WI38 (cell line): ENCODE results near the gene LINS1.

Experiments
- H3K4me3 ChIP-seq: 2 replicates; pipeline ENCODE4 v1.5.1; 2011; ENCODE audit warnings: low read depth, mild to moderate bottlenecking, control low read depth, low read length
- CTCF ChIP-seq: IDR thresholded peaks from 2 replicates; pipeline ENCODE4 v1.5.1; 2012; ENCODE audit warnings: low read depth, mild to moderate bottlenecking, control low read depth, low read length

Gene LINS1

DNA sequence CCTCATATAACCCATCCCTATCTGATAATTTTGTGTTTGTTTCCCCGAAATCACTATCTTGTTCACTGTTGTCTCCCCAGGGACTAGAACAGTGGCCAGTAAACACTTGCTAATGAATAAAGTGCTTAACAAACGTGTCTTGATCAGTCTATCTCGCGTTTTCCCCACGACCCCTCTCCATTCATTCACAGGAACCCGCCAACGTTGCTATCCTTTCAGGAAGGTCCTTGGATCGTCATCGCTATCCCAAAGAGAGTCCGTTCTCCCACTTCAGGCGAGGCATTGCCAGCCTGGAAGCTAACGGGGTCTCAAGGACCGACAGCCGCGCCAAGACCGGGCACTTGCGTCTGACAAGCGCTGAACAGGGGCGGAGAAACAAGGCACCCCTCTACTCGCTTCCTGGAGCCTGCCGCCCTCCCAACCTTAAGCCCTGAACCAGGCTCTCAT is 344 bp downstream of the LINS1 start:
- TF ChIP-seq CTCF: no peak
- H3K4me3 ChIP-seq: peak overlapping the region; percentile 99

GRCh38 chr15:100601163-100601562 is 821 bp downstream of the LINS1 start:
- no peak for TF ChIP-seq CTCF
- peak overlapping the region; percentile 99 for H3K4me3 ChIP-seq

GRCh38 chr15:100598655-100599054 is 3.3 kb downstream of the LINS1 start:
- no peak overlapping the region for H3K4me3 ChIP-seq
- no peak for TF ChIP-seq CTCF

DNA sequence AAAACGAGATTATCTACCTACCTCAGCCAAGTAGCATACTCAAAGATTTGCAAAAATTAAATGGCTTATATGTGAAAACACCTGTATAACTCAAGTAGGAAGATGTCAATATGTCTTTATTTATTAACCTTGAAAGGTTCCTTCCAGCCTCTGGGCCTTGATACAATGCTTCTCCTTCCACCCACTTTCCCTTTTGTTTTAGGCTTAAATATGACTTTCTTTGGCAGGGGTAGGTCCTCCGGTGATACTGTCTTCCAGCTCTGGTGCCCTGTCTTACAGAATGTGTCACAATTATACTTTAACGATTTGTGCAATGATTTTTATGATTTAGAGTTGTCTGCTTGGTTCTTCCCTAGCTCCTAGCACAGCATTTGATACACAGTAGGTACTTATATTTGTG is 4.1 kb downstream of the LINS1 start:
- TF ChIP-seq CTCF: no peak
- no peak overlapping the region for H3K4me3 ChIP-seq

GRCh38 chr15:100596792-100597191 is 5.2 kb downstream of the LINS1 start:
- no peak for TF ChIP-seq CTCF
- no peak overlapping the region for H3K4me3 ChIP-seq

GRCh38 chr15:100595964-100596363 is 6.0 kb downstream of the LINS1 start:
- no peak overlapping the region for H3K4me3 ChIP-seq
- no peak for TF ChIP-seq CTCF

- no peak overlapping the region for H3K4me3 ChIP-seq
- no peak for TF ChIP-seq CTCF
Measured at GRCh38 chr15:100593431-100593830, 8.6 kb downstream of the LINS1 start.
